ENCODE measurements around the gene KCNQ2.
"Not testable (repeated sequence)": the region's sequence is repeated elsewhere in the genome, so short reads cannot be mapped to it uniquely, and the experiment has no call there.

KCNQ2 gene

DNA sequence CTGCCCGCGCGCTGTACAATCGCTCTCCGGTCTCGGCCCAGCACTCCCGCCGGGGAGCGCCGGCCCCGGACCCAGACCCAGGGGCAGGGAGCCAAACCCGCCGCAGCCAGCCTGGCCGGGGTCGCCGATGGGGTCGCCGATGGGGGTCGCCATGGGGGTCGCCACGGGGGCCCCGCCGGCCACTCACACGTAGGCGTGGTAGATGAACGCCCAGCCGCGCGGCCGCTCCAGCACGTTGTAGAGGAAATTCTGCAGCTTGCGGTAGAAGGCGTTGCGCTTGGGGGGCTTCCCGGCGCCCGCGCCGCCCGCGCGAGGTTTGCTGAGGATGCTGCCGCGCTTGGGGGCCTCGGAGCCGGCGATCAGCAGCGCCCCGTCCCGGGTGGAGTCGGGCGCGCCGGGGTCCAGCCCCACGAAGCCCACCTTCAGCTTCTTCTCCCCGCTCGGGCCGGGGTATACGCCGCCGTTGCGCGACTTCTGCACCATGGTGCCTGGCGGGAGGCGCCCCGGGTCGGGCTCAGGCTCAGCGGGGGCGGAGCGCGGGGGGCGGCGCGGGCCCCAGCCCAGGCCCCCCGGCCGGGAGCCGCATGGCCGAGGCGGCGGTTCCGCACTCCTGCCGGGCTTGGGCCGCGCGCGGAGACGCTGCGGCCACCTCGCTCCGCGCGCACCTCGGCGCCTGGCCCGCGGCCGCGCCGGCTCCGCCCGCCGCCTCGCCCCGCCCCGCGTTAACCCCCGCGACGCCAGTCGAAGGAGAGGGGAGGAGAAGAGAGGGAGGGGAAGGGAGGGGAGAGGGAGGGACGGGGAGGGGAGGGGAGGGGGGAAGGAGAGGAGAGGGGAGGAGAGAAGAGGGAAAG, at the start of gene KCNQ2:
TSS of gene KCNQ2 (minus strand) at position 675 of the 851 bp plus-strand sequence. CDS start at position 483, 192 bp downstream.
- DNase-seq (ENCODE audit: low read depth) = no peak

GRCh38 chr20:63521602-63522001, 49.1 kb upstream of the KCNQ2 start:
- no peak for DNase-seq (ENCODE audit: low read depth)

DNA sequence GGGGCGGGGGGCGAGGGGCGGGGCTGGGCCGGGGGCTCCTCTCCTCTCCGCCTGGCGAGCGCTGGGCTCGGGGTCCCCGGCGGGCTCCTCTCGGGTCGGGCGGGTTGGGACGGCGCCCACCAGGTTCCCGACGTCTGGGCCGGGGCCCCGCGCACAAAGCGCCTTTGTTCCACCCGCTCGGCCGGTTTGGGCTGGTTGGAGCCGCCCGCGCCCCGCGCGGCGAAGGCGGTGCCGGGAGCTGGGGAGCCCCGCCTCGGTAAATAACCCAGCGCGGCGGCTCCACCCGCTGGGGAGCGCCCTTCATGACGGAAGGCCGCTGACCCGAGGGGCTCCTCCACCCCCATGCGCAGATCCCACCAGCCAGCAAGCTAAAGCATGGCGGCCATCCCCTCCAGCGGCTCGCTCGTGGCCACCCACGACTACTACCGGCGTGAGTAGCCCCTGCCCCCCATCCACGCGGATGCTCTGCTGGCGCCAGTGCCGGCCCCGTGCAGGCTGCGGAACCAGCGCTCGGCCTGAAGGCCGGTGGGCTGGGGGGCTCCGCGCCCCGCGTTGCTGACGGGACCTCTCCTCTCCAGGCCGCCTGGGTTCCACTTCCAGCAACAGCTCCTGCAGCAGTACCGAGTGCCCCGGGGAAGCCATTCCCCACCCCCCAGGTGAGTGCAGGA, 48.6 kb upstream of the KCNQ2 start:
- DNase-seq (ENCODE audit: low read depth) = no peak

GRCh38 chr20:63520504-63520933, 48.1 kb upstream of the KCNQ2 start, which contains the start of gene PPDPF:
Gene PPDPF (plus strand): TSS chr20:63520765. CDS start chr20:63521309, 544 bp downstream.
- no peak for DNase-seq (ENCODE audit: low read depth)

GRCh38 chr20:63519668-63520503, 47.4 kb upstream of the KCNQ2 start:
- DNase-seq (ENCODE audit: low read depth) = no peak

- no peak for DNase-seq (ENCODE audit: low read depth)
Observed at GRCh38 chr20:63518946-63519667, 46.7 kb upstream of the KCNQ2 start.

DNA sequence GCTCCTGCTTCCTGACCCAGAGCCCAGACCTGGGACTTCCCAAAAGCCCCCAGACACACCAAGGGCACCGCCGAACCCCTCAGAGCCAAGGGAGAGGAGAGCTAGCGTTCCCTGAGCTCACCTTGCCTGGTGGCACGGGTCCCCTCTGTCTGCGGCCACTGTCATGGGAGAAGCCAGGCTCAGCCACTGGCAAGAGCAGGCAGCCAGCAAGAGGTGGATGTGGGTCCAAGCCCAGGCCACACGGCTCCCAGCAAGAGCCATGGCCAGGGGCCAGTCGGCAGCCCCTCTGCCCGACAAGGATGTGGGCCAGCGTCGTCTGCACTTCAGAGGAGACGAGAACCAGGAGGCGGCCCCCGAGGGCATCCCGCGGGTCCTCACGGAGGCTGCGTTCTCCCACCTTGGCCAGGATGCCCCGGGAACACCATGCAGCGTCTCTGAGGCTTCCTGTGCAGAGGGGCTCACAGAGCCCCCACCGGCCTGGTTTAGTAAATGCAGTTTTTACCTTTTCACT, 46.0 kb upstream of the KCNQ2 start:
- no peak for DNase-seq (ENCODE audit: low read depth)

DNA sequence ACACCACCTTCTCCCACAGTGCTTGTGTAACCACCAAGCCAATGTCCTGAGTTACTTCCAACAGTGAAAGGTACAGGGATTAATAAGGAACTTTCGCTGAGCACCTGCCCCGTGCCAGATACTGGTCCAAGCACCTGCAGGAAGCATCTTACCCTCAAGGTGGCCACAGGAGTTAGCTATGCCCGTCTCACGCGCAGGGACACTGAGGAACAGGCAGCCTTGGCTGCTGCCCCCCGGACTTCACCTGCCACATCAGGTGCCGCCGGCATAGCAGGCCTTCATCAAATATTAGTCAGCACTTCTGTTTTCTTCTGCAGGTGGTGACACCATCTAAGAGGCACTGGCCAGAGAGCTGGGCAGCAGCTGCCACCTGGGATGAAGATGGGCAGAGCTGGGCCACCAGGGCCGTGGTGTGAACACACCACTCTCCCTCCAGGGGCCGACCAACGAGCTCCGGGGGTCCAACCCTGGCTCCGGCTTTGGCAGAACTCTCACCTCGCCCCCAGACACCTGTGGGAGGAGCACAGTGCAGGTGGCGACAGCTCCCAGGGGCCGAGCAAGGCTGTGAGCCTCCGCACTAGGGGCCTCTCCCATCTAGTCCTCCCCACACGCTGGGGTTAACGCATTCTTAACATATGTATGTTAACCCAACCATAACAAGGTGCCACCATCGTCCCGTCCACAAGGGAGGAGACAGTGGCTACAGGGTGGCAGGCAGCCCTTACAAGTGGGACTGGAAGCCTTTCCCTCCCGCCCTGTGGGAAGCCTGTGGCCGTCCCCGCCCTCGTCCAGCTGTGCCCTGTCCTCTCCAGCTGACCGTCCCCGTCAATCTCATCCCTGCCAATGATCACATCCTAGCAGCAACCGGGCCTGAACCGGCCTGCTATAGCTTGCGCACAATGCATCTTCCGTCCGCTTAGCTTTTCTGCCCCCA, 45.2 kb upstream of the KCNQ2 start:
- no peak for DNase-seq (ENCODE audit: low read depth)

DNA sequence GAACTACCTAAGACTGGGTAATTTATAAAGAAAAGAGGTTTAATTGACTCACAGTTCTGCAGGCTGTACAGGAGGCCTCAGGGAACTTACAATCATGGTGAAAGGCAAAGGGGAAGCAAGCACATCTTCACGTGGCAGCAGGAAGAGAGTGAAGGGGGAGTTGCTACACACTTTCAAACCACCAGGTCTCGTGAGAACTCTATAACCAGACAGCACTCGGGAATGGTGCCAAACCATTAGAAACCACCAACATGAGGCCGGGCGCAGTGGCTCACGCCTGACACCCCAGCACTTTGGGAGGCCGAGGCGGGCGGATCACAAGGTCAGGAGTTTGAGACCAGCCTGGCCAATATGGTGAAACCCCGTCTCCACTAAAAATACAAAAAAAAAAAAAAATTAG, 42.1 kb upstream of the KCNQ2 start:
- DNase-seq (ENCODE audit: low read depth) = not testable (repeated sequence)

GRCh38 chr20:63513207-63513606, 40.8 kb upstream of the KCNQ2 start:
- no peak for DNase-seq (ENCODE audit: low read depth)

GRCh38 chr20:63509088-63509564, 36.7 kb upstream of the KCNQ2 start:
- DNase-seq (ENCODE audit: low read depth) = no peak

- no peak for DNase-seq (ENCODE audit: low read depth)
Observed at GRCh38 chr20:63508072-63508768, 35.8 kb upstream of the KCNQ2 start.

DNA sequence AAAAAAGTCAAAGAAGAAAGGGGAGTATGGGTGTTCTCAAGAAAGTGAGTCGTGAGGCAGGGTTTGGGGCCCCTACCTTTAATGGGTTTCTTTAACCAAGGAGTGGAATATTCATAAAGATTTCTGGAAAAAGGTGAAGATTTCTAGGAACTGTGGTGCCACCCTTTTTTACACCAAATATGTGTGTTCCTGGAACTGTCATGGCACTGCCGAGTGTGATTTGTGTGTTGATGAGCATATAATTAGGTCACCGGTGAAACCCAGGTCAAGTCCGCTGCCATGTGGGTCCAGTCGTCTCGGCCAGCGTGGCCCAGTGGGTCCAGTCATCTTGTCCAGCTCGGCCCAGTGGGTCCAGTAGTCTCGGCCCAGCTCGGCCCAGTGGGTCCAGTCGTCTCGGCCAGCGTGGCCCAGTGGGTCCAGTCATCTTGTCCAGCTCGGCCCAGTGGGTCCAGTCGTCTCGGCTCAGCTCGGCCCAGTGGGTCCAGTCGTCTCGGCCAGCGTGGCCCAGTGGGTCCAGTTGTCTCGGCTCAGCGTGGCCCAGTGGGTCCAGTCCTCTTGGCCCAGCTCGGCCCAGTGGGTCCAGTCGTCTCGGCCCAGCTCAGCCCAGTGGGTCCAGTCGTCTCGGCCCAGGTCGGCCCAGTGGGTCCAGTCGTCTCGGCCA, 34.8 kb upstream of the KCNQ2 start:
- no peak for DNase-seq (ENCODE audit: low read depth)

DNA sequence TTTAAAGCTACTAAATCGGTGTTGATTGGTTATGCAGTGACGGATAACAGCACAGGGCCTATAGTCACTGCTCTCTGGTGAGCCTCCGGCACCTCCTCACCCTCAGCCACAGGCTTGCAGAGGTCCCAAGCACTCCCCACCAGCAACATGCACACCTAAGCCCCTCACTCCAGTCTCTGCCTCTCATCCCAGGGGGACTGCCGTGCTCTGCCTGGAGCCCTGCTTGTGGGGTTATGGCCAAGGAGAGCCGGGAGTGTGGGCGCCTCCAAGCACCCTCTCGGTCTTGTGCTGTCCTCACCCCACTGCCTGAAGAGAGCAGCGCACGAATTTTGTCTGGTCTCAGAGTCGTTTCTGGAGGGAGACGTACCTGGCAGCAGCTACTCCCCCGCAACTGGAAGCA, 33.3 kb upstream of the KCNQ2 start:
- no peak for DNase-seq (ENCODE audit: low read depth)

GRCh38 chr20:63505281-63505680, 32.8 kb upstream of the KCNQ2 start:
- DNase-seq (ENCODE audit: low read depth) = no peak

- no peak for DNase-seq (ENCODE audit: low read depth)
Observed at GRCh38 chr20:63504642-63505041, 32.2 kb upstream of the KCNQ2 start.

GRCh38 chr20:63503524-63503923, 31.1 kb upstream of the KCNQ2 start:
- DNase-seq (ENCODE audit: low read depth) = no peak

- no peak for DNase-seq (ENCODE audit: low read depth)
Observed at GRCh38 chr20:63502671-63503172, 30.3 kb upstream of the KCNQ2 start.

All from GM04503 (cell line).